B cell (primary cell): ENCODE measurements around the gene HMGCL.

Experiments used
- CTCF ChIP-seq: fragments of 200-600 bp; IDR thresholded peaks from one replicate; pipeline ENCODE4 v1.8.0; 2022; ENCODE audit warnings: antibody characterized with exemption, mild to moderate bottlenecking
- EZH2 ChIP-seq: IDR thresholded peaks from 2 replicates; pipeline ENCODE4 v1.6.1; 2012; ENCODE audit warnings: borderline replicate concordance, low read depth, mild to moderate bottlenecking, moderate library complexity, low read length; ENCODE audit not compliant: insufficient read depth, poor library complexity, severe bottlenecking

GRCh38 chr1:23864801-23865542 lies 39.7 kb upstream of the HMGCL start:
- TF ChIP-seq CTCF (no peak), EZH2 (no peak)
